ENCODE measurements around the gene EP400.

- no peak for TF ChIP-seq SMC3 (IDR thresholded peaks at IDR 0.05; ENCODE audit: low read depth, low read length)
- TF ChIP-seq CEBPB (IDR thresholded peaks at IDR 0.05; ENCODE audit: low read depth, low read length), result no peak
- no peak for TF ChIP-seq CTCF (conservative IDR thresholded peaks at IDR 0.05; ENCODE audit: low read depth, low read length)
- TF ChIP-seq RCOR1 (IDR thresholded peaks at IDR 0.05; ENCODE audit: insufficient replicate concordance, low read length), result no peak
- TF ChIP-seq MAFK (IDR thresholded peaks at IDR 0.05; ENCODE audit: low read depth, low read length), result no peak
- no peak for TF ChIP-seq CHD1 (IDR thresholded peaks at IDR 0.05; ENCODE audit: low read depth, low read length)
- no peak for TF ChIP-seq POLR2A (IDR thresholded peaks at IDR 0.05; ENCODE audit: low read depth, low read length)
- TF ChIP-seq MXI1 (IDR thresholded peaks at IDR 0.05; ENCODE audit: borderline replicate concordance, low read depth, low read length), result no peak
- TF ChIP-seq RFX5 (IDR thresholded peaks at IDR 0.05; ENCODE audit: low read depth, low read length), result no peak
- no peak for TF ChIP-seq RAD21 (IDR thresholded peaks at IDR 0.05; ENCODE audit: low read length)
Observed at GRCh38 chr12:131907379-131908091, 42.2 kb upstream of the EP400 start.
